ENCODE data around the gene CNTN6. TPM values are rescaled to one million over a fixed set of nuclear protein-coding genes. Genes with fewer than 3 reads are reported as not detected.
A peak's percentile ranks its signal among the peaks of the same experiment; 100 is the strongest.
"Not testable (repeated sequence)": the region's sequence is repeated elsewhere in the genome, so short reads cannot be mapped to it uniquely, and the experiment has no call there.

Gene CNTN6
- total RNA-seq, 3 donors from 2014 or later = 0.32 TPM; not detected in 2

GRCh38 chr3:1380926-1381646, 288.3 kb downstream of the CNTN6 start:
- Histone ChIP-seq H3K36me3 (ENCODE audit: low read depth) (no peaks in the 10 kb centered on the region), H3K4me3 (no peak overlapping the region), H3K4me1 (ENCODE audit: low read depth) (no peaks in the 10 kb centered on the region), H3K9me3 (no peaks in the 10 kb centered on the region)
- DNase-seq (no peak), ATAC-seq (peak; percentile 16)
- no peak for TF ChIP-seq CTCF (IDR thresholded peaks at IDR 0.05)
- intact Hi-C loops (cut with DNase I, micrococcal nuclease) = no loop called here

GRCh38 chr3:1381647-1382036, 288.8 kb downstream of the CNTN6 start:
- no peak for TF ChIP-seq CTCF (IDR thresholded peaks at IDR 0.05)
- H3K9me3 ChIP-seq = no peaks in the 10 kb centered on the region
- DNase-seq (no peak), ATAC-seq (no peak)
- no peaks in the 10 kb centered on the region for H3K4me1 ChIP-seq (ENCODE audit: low read depth)
- no peak overlapping the region for H3K4me3 ChIP-seq
- intact Hi-C loops (cut with DNase I, micrococcal nuclease) = no loop called here
- H3K36me3 ChIP-seq (ENCODE audit: low read depth) = no peaks in the 10 kb centered on the region

- intact Hi-C loops (cut with DNase I, micrococcal nuclease); H3K4me1 ChIP-seq (ENCODE audit: low read depth); DNase-seq; ATAC-seq; H3K9me3 ChIP-seq; H3K36me3 ChIP-seq (ENCODE audit: low read depth); H3K4me3 ChIP-seq: not testable (repeated sequence)
Measured at GRCh38 chr3:1387396-1387905, 294.6 kb downstream of the CNTN6 start.

GRCh38 chr3:1394188-1394587, 301.4 kb downstream of the CNTN6 start:
- H3K4me1 ChIP-seq (ENCODE audit: low read depth) = no peaks in the 10 kb centered on the region
- DNase-seq (peak in 1 of 3 donors; percentile 38), ATAC-seq (no peak)
- intact Hi-C loops (cut with DNase I, micrococcal nuclease) = no loop called here
- H3K4me3 ChIP-seq = no peak overlapping the region
- TF ChIP-seq CTCF (IDR thresholded peaks at IDR 0.05) = no peak
- H3K9me3 ChIP-seq = no peaks in the 10 kb centered on the region
- no peaks in the 10 kb centered on the region for H3K36me3 ChIP-seq (ENCODE audit: low read depth)

- H3K9me3 ChIP-seq = no peaks in the 10 kb centered on the region
- ATAC-seq (no peak), DNase-seq (no peak)
- no peak for TF ChIP-seq CTCF (IDR thresholded peaks at IDR 0.05)
- no peaks in the 10 kb centered on the region for H3K36me3 ChIP-seq (ENCODE audit: low read depth)
- intact Hi-C loops (cut with DNase I, micrococcal nuclease) = no loop called here
- no peaks in the 10 kb centered on the region for H3K4me1 ChIP-seq (ENCODE audit: low read depth)
- no peak overlapping the region for H3K4me3 ChIP-seq
Measured at GRCh38 chr3:1400571-1400970, 307.7 kb downstream of the CNTN6 start.

GRCh38 chr3:1404270-1404962, 311.6 kb downstream of the CNTN6 start:
- intact Hi-C loops (cut with DNase I, micrococcal nuclease) = no loop called here
- no peaks in the 10 kb centered on the region for H3K9me3 ChIP-seq
- H3K4me3 ChIP-seq = no peak overlapping the region
- no peak for DNase-seq
- no peaks in the 10 kb centered on the region for H3K4me1 ChIP-seq (ENCODE audit: low read depth)
- no peak for TF ChIP-seq CTCF (IDR thresholded peaks at IDR 0.05)
- ATAC-seq = no peak
- H3K36me3 ChIP-seq (ENCODE audit: low read depth) = no peaks in the 10 kb centered on the region
